WTC11 (cell line): ENCODE results near the gene DGKZ. TPM values are rescaled to one million over a fixed set of nuclear protein-coding genes. Genes with fewer than 3 reads are reported as not detected.

Source experiments
- ATAC-seq: fragments of 200-7000 bp; cut with Tn5 transposase; 2 replicates; pipeline ENCODE4 v1.10.0; 2021; ENCODE audit warnings: mild to moderate bottlenecking, moderate library complexity
- CTCF ChIA-PET: fragments of 300-600 bp; sonication (Branson Sonifier 250); formaldehyde crosslinking; loops from one replicate; lab custom pipeline; 2021; ENCODE audit warnings: antibody characterized with exemption; lab: Charles Lee
- POLR2A ChIA-PET: fragments of 350-600 bp; sonication (Branson Sonifier 250); formaldehyde crosslinking; loops from one replicate; lab custom pipeline; 2021; ENCODE audit warnings: antibody characterized with exemption; lab: Charles Lee
- DNase-seq: peaks from one replicate; pipeline ENCODE4 v3.0.0; 2021; ENCODE audit warnings: low spot score
- H3K27ac Mint-ChIP-seq: 2 replicates; pipeline ENCODE4 v1.8.0; 2021; ENCODE audit warnings: mixed read lengths
- H3K27me3 Mint-ChIP-seq: 2 replicates; pipeline ENCODE4 v1.8.0; 2021; ENCODE audit warnings: low read depth, mild to moderate bottlenecking, moderate library complexity, mixed read lengths
- H3K36me3 Mint-ChIP-seq: 2 replicates; pipeline ENCODE4 v1.8.0; 2021; ENCODE audit warnings: mixed read lengths
- H3K4me1 Mint-ChIP-seq: 2 replicates; pipeline ENCODE4 v1.8.0; 2022; ENCODE audit warnings: mixed read lengths
- H3K4me3 Mint-ChIP-seq: 2 replicates; pipeline ENCODE4 v1.8.0; 2021; ENCODE audit warnings: mild to moderate bottlenecking, moderate library complexity, mixed read lengths
- H3K9me3 Mint-ChIP-seq: 2 replicates; pipeline ENCODE4 v1.8.0; 2021; ENCODE audit warnings: mixed read lengths
- AR ChIP-seq: fragments of 250-450 bp; sonication (Bioruptor Pico); IDR thresholded peaks from 2 replicates; pipeline ENCODE4 v1.9.0; 2021; ENCODE audit warnings: mild to moderate bottlenecking
- ARID4B ChIP-seq: sonication (generic); formaldehyde crosslinking; IDR thresholded peaks from 2 replicates; pipeline ENCODE4 v1.8.0; 2023; ENCODE audit warnings: missing genetic modification reagents, mild to moderate bottlenecking, borderline replicate concordance
- ATF3 ChIP-seq: sonication (generic); formaldehyde crosslinking; conservative IDR thresholded peaks from 2 replicates; pipeline ENCODE4 v1.8.1; 2022; ENCODE audit warnings: mild to moderate bottlenecking, missing genetic modification reagents
- ETV6 ChIP-seq: sonication (generic); formaldehyde crosslinking; IDR thresholded peaks from 2 replicates; pipeline ENCODE4 v1.8.1; 2022; ENCODE audit warnings: mild to moderate bottlenecking, missing genetic modification reagents
- GRHL2 ChIP-seq: fragments of 250-450 bp; sonication (Bioruptor Pico); IDR thresholded peaks from 2 replicates; pipeline ENCODE4 v1.8.0; 2022; ENCODE audit warnings: mild to moderate bottlenecking, moderate library complexity; ENCODE audit not compliant: insufficient replicate concordance, severe bottlenecking
- MAX ChIP-seq: sonication (generic); formaldehyde crosslinking; IDR thresholded peaks from 2 replicates; pipeline ENCODE4 v1.8.0; 2022; ENCODE audit warnings: mild to moderate bottlenecking, missing genetic modification reagents
- MXD4 ChIP-seq: fragments of 250-450 bp; sonication (Bioruptor Pico); IDR thresholded peaks from 2 replicates; pipeline ENCODE4 v1.8.0; 2021; ENCODE audit warnings: mild to moderate bottlenecking, moderate library complexity, borderline replicate concordance
- MYBL2 ChIP-seq: sonication (generic); formaldehyde crosslinking; IDR thresholded peaks from 2 replicates; pipeline ENCODE4 v1.8.1; 2023; ENCODE audit warnings: mild to moderate bottlenecking, moderate library complexity, missing genetic modification reagents
- NR3C1 ChIP-seq: sonication (generic); formaldehyde crosslinking; conservative IDR thresholded peaks from 2 replicates; pipeline ENCODE4 v1.8.1; 2023; ENCODE audit warnings: low read depth, mild to moderate bottlenecking, missing genetic modification reagents
- OVOL2 ChIP-seq: fragments of 250-450 bp; sonication (Bioruptor Pico); IDR thresholded peaks from 2 replicates; pipeline ENCODE4 v1.9.0; 2021; ENCODE audit warnings: mild to moderate bottlenecking, borderline replicate concordance
- PRDM15 ChIP-seq: sonication (generic); formaldehyde crosslinking; IDR thresholded peaks from 2 replicates; pipeline ENCODE4 v1.8.0; 2022; ENCODE audit warnings: missing genetic modification reagents
- RELA ChIP-seq: sonication (generic); formaldehyde crosslinking; IDR thresholded peaks from 2 replicates; pipeline ENCODE4 v1.8.1; 2022; ENCODE audit warnings: missing genetic modification reagents, mild to moderate bottlenecking, borderline replicate concordance
- SOX15 ChIP-seq: fragments of 250-450 bp; sonication (Bioruptor Pico); IDR thresholded peaks from 2 replicates; pipeline ENCODE4 v1.9.0; 2021; ENCODE audit warnings: mild to moderate bottlenecking
- SP1 ChIP-seq: sonication (generic); formaldehyde crosslinking; conservative IDR thresholded peaks from 2 replicates; pipeline ENCODE4 v1.8.1; 2022; ENCODE audit warnings: missing genetic modification reagents
- STAT6 ChIP-seq: sonication (generic); formaldehyde crosslinking; conservative IDR thresholded peaks from 2 replicates; pipeline ENCODE4 v1.8.1; 2023; ENCODE audit warnings: mild to moderate bottlenecking, low read depth, missing genetic modification reagents, moderate library complexity
- TCF7 ChIP-seq: sonication (generic); formaldehyde crosslinking; IDR thresholded peaks from 2 replicates; pipeline ENCODE4 v1.8.0; 2022; ENCODE audit warnings: mild to moderate bottlenecking, low read depth, missing genetic modification reagents, moderate library complexity
- TEAD4 ChIP-seq: sonication (generic); formaldehyde crosslinking; IDR thresholded peaks from 2 replicates; pipeline ENCODE4 v1.8.0; 2022; ENCODE audit warnings: mild to moderate bottlenecking, missing genetic modification reagents
- USF2 ChIP-seq: sonication (generic); formaldehyde crosslinking; IDR thresholded peaks from 2 replicates; pipeline ENCODE4 v1.8.1; 2023; ENCODE audit warnings: mild to moderate bottlenecking, missing genetic modification reagents, moderate library complexity
- ZNF219 ChIP-seq: sonication (generic); formaldehyde crosslinking; IDR thresholded peaks from 2 replicates; pipeline ENCODE4 v1.8.0; 2023; ENCODE audit warnings: missing genetic modification reagents, mild to moderate bottlenecking, borderline replicate concordance
- ZSCAN18 ChIP-seq: fragments of 250-450 bp; sonication (Bioruptor Pico); IDR thresholded peaks from 2 replicates; pipeline ENCODE4 v2.1.2; 2022; ENCODE audit warnings: mild to moderate bottlenecking, moderate library complexity
- total RNA-seq: library from RNA; stranded (reverse); gene quantifications from 3 replicates; pipeline ENCODE4 v1.2.3, GENCODE V29; 2021

DGKZ gene
- total RNA-seq, 1 experiment from 2014 or later = 139 TPM

- CTCF ChIA-PET = interaction anchor here (0.9 to 5.2 kb wide), 8 partner anchors 9 to 138 kb away, joined by 4 to 51 read pairs (median 6); no protein-coding TSS in a partner anchor
- POLR2A ChIA-PET = interaction anchor here (0.7 kb wide), 1 partner anchor 21 kb away, joined by 3 read pairs; no protein-coding TSS in a partner anchor
- no peaks in the 10 kb centered on the region for H3K9me3 Mint-ChIP-seq
- no peak overlapping the region for H3K4me3 Mint-ChIP-seq
- no peak overlapping the region for H3K27ac Mint-ChIP-seq
- peaks cover 10% of the 10 kb centered on the region for H3K4me1 Mint-ChIP-seq
- TF ChIP-seq ZNF219 (CRISPR knock-in tag) (no peak), AR (CRISPR knock-in tag) (no peak), STAT6 (CRISPR knock-in tag) (no peak), ZSCAN18 (CRISPR knock-in tag) (no peak), TEAD4 (no peak), SOX15 (no peak), RELA (CRISPR knock-in tag) (no peak), MYBL2 (CRISPR knock-in tag) (no peak), MXD4 (CRISPR knock-in tag) (no peak), NR3C1 (CRISPR knock-in tag) (no peak), SP1 (CRISPR knock-in tag) (no peak), TCF7 (CRISPR knock-in tag) (no peak), ATF3 (CRISPR knock-in tag) (no peak), USF2 (no peak), ARID4B (no peak), PRDM15 (no peak), MAX (CRISPR knock-in tag) (no peak), ETV6 (no peak), OVOL2 (no peak), GRHL2 (no peak)
- DNase-seq = no peak
- H3K36me3 Mint-ChIP-seq = peaks cover 29% of the 10 kb centered on the region
- H3K27me3 Mint-ChIP-seq = no peaks in the 10 kb centered on the region
- no peak for ATAC-seq
Measured at GRCh38 chr11:46377831-46378230, 30.6 kb downstream of the DGKZ start.
